WTC11 (cell line): Measurements from ENCODE around the gene SHBG. TPM values are rescaled to one million over a fixed set of nuclear protein-coding genes. Genes with fewer than 3 reads are reported as not detected.
A peak's percentile ranks its signal among the peaks of the same experiment; 100 is the strongest.

Experiments used
- ATAC-seq: fragments of 200-7000 bp; cut with Tn5 transposase; 2 replicates; pipeline ENCODE4 v1.10.0; 2021; ENCODE audit warnings: mild to moderate bottlenecking, moderate library complexity
- CTCF ChIA-PET: fragments of 300-600 bp; sonication (Branson Sonifier 250); formaldehyde crosslinking; loops from one replicate; lab custom pipeline; 2021; ENCODE audit warnings: antibody characterized with exemption; lab: Charles Lee
- POLR2A ChIA-PET: fragments of 350-600 bp; sonication (Branson Sonifier 250); formaldehyde crosslinking; loops from one replicate; lab custom pipeline; 2021; ENCODE audit warnings: antibody characterized with exemption; lab: Charles Lee
- DNase-seq: peaks from one replicate; pipeline ENCODE4 v3.0.0; 2021; ENCODE audit warnings: low spot score
- H3K27ac Mint-ChIP-seq: 2 replicates; pipeline ENCODE4 v1.8.0; 2021; ENCODE audit warnings: mixed read lengths
- H3K27me3 Mint-ChIP-seq: 2 replicates; pipeline ENCODE4 v1.8.0; 2021; ENCODE audit warnings: low read depth, mild to moderate bottlenecking, moderate library complexity, mixed read lengths
- H3K36me3 Mint-ChIP-seq: 2 replicates; pipeline ENCODE4 v1.8.0; 2021; ENCODE audit warnings: mixed read lengths
- H3K4me1 Mint-ChIP-seq: 2 replicates; pipeline ENCODE4 v1.8.0; 2022; ENCODE audit warnings: mixed read lengths
- H3K4me3 Mint-ChIP-seq: 2 replicates; pipeline ENCODE4 v1.8.0; 2021; ENCODE audit warnings: mild to moderate bottlenecking, moderate library complexity, mixed read lengths
- H3K9me3 Mint-ChIP-seq: 2 replicates; pipeline ENCODE4 v1.8.0; 2021; ENCODE audit warnings: mixed read lengths
- ETV6 ChIP-seq: sonication (generic); formaldehyde crosslinking; IDR thresholded peaks from 2 replicates; pipeline ENCODE4 v1.8.1; 2022; ENCODE audit warnings: mild to moderate bottlenecking, missing genetic modification reagents
- FOXJ3 ChIP-seq: sonication (generic); formaldehyde crosslinking; IDR thresholded peaks from 2 replicates; pipeline ENCODE4 v1.9.0; 2021; ENCODE audit warnings: missing genetic modification reagents, mild to moderate bottlenecking, borderline replicate concordance
- HMGA2 ChIP-seq: fragments of 250-450 bp; sonication (Bioruptor Pico); IDR thresholded peaks from 2 replicates; pipeline ENCODE4 v1.4.0; 2021; ENCODE audit warnings: mild to moderate bottlenecking, moderate library complexity
- NFATC4 ChIP-seq: fragments of 250-450 bp; sonication (Bioruptor Pico); IDR thresholded peaks from 2 replicates; pipeline ENCODE4 v1.9.0; 2021; ENCODE audit warnings: mild to moderate bottlenecking
- PRRX2 ChIP-seq: fragments of 250-450 bp; sonication (Bioruptor Pico); IDR thresholded peaks from 2 replicates; pipeline ENCODE4 v1.8.0; 2021; ENCODE audit warnings: mild to moderate bottlenecking
- TEAD4 ChIP-seq: sonication (generic); formaldehyde crosslinking; IDR thresholded peaks from 2 replicates; pipeline ENCODE4 v1.8.0; 2022; ENCODE audit warnings: mild to moderate bottlenecking, missing genetic modification reagents
- ZBTB21 ChIP-seq: sonication (generic); formaldehyde crosslinking; IDR thresholded peaks from 2 replicates; pipeline ENCODE4 v1.8.1; 2023; ENCODE audit warnings: mild to moderate bottlenecking, missing genetic modification reagents, borderline replicate concordance
- ZNF219 ChIP-seq: sonication (generic); formaldehyde crosslinking; IDR thresholded peaks from 2 replicates; pipeline ENCODE4 v1.8.0; 2023; ENCODE audit warnings: missing genetic modification reagents, mild to moderate bottlenecking, borderline replicate concordance
- total RNA-seq: library from RNA; stranded (reverse); gene quantifications from 3 replicates; pipeline ENCODE4 v1.2.3, GENCODE V29; 2021
- TF ChIP-seq, protein P1 (sequence below): sonication (generic); formaldehyde crosslinking; conservative IDR thresholded peaks from 2 replicates; pipeline ENCODE4 v1.8.1; 2023; ENCODE audit warnings: mild to moderate bottlenecking, low read depth, missing genetic modification reagents, moderate library complexity
- TF ChIP-seq, protein P2 (sequence below): sonication (generic); formaldehyde crosslinking; IDR thresholded peaks from 2 replicates; pipeline ENCODE4 v1.8.0; 2023; ENCODE audit warnings: missing genetic modification reagents, mild to moderate bottlenecking, borderline replicate concordance
- TF ChIP-seq, protein P3 (sequence below): sonication (generic); formaldehyde crosslinking; IDR thresholded peaks from 2 replicates; pipeline ENCODE4 v1.8.1; 2022; ENCODE audit warnings: low read depth, missing genetic modification reagents, borderline replicate concordance
- TF ChIP-seq, protein P4 (sequence below): sonication (generic); formaldehyde crosslinking; IDR thresholded peaks from 2 replicates; pipeline ENCODE4 v1.8.0; 2022; ENCODE audit warnings: mild to moderate bottlenecking, missing genetic modification reagents
- TF ChIP-seq, protein P5 (sequence below): fragments of 250-450 bp; sonication (Bioruptor Pico); IDR thresholded peaks from 2 replicates; pipeline ENCODE4 v1.9.0; 2021; ENCODE audit warnings: mild to moderate bottlenecking
- TF ChIP-seq, protein P6 (sequence below): sonication (generic); formaldehyde crosslinking; IDR thresholded peaks from 2 replicates; pipeline ENCODE4 v1.8.1; 2022; ENCODE audit warnings: mild to moderate bottlenecking, moderate library complexity, missing genetic modification reagents
- TF ChIP-seq, protein P7 (sequence below): sonication (generic); formaldehyde crosslinking; IDR thresholded peaks from 2 replicates; pipeline ENCODE4 v1.8.1; 2022; ENCODE audit warnings: missing genetic modification reagents, borderline replicate concordance
- TF ChIP-seq, protein P8 (sequence below): fragments of 250-450 bp; sonication (Bioruptor Pico); IDR thresholded peaks from 2 replicates; pipeline ENCODE4 v1.8.0; 2021; ENCODE audit warnings: mild to moderate bottlenecking

The SHBG gene
- total RNA-seq, 1 experiment from 2014 or later, result 0.83 TPM

DNA sequence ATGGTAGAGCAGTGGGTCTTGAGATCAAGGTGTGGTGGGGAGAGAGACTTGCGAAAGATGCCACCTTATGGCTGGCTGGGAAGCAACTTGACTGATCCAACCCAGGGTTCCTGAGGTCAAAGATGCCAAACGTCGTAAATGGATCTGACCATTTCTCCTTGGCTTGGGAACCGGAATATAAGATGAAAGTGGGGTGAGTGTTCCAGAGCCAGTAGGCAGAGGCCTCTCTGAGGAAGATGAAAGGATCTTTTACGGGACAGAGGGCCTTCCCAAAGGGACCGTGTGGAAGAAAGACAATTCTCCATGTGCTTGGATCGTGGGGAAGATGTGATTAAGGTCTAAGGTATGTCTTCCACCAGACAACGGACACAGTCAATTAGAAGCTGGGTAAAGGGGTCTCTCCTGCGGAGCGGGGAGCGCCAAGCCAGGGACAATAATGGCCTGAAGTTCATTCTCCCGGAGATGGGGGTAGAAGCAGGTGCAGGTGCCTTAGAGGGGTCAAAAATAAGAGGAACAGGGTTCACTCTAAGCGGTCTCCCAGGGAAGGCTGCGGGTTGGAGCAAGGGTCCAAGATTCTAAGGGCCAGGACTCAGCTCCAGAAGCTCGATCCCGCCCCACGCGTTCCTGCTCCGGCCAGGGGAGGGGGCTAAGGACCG, 16.0 kb upstream of the SHBG start:
- no peaks in the 10 kb centered on the region for H3K27me3 Mint-ChIP-seq
- DNase-seq (no peak), ATAC-seq (no peak)
- H3K27ac Mint-ChIP-seq, result peak overlapping the region; percentile 87
- ChIA-PET CTCF (interaction anchor here (0.7 to 3.5 kb wide), 18 partner anchors 14 to 376 kb away, joined by 3 to 47 read pairs (median 8); partner anchors contain the start of genes ATP1B2, DNAH2, MPDU1 and SAT2), POLR2A (interaction anchor here (0.8 to 2.8 kb wide), 5 partner anchors 14 to 73 kb away, joined by 3 to 31 read pairs (median 4); partner anchors contain the start of genes ATP1B2, MPDU1, SAT2 and TP53)
- peaks cover 22% of the 10 kb centered on the region for H3K4me1 Mint-ChIP-seq
- peaks cover 6% of the 10 kb centered on the region; the same call in 1 of the 2 replicates for H3K36me3 Mint-ChIP-seq
- no peaks in the 10 kb centered on the region for H3K9me3 Mint-ChIP-seq
- H3K4me3 Mint-ChIP-seq, result peak overlapping the region; percentile 83
- TF ChIP-seq, protein P1, sequence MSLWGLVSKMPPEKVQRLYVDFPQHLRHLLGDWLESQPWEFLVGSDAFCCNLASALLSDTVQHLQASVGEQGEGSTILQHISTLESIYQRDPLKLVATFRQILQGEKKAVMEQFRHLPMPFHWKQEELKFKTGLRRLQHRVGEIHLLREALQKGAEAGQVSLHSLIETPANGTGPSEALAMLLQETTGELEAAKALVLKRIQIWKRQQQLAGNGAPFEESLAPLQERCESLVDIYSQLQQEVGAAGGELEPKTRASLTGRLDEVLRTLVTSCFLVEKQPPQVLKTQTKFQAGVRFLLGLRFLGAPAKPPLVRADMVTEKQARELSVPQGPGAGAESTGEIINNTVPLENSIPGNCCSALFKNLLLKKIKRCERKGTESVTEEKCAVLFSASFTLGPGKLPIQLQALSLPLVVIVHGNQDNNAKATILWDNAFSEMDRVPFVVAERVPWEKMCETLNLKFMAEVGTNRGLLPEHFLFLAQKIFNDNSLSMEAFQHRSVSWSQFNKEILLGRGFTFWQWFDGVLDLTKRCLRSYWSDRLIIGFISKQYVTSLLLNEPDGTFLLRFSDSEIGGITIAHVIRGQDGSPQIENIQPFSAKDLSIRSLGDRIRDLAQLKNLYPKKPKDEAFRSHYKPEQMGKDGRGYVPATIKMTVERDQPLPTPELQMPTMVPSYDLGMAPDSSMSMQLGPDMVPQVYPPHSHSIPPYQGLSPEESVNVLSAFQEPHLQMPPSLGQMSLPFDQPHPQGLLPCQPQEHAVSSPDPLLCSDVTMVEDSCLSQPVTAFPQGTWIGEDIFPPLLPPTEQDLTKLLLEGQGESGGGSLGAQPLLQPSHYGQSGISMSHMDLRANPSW, result no peak
- TF ChIP-seq ETV6 (CRISPR knock-in tag) (no peak), TEAD4 (CRISPR knock-in tag) (no peak), ZBTB21 (CRISPR knock-in tag) (no peak), HMGA2 (no peak), PRRX2 (CRISPR knock-in tag) (no peak), ZNF219 (CRISPR knock-in tag) (no peak), NFATC4 (CRISPR knock-in tag) (no peak), FOXJ3 (CRISPR knock-in tag) (no peak)
- TF ChIP-seq, protein P2, sequence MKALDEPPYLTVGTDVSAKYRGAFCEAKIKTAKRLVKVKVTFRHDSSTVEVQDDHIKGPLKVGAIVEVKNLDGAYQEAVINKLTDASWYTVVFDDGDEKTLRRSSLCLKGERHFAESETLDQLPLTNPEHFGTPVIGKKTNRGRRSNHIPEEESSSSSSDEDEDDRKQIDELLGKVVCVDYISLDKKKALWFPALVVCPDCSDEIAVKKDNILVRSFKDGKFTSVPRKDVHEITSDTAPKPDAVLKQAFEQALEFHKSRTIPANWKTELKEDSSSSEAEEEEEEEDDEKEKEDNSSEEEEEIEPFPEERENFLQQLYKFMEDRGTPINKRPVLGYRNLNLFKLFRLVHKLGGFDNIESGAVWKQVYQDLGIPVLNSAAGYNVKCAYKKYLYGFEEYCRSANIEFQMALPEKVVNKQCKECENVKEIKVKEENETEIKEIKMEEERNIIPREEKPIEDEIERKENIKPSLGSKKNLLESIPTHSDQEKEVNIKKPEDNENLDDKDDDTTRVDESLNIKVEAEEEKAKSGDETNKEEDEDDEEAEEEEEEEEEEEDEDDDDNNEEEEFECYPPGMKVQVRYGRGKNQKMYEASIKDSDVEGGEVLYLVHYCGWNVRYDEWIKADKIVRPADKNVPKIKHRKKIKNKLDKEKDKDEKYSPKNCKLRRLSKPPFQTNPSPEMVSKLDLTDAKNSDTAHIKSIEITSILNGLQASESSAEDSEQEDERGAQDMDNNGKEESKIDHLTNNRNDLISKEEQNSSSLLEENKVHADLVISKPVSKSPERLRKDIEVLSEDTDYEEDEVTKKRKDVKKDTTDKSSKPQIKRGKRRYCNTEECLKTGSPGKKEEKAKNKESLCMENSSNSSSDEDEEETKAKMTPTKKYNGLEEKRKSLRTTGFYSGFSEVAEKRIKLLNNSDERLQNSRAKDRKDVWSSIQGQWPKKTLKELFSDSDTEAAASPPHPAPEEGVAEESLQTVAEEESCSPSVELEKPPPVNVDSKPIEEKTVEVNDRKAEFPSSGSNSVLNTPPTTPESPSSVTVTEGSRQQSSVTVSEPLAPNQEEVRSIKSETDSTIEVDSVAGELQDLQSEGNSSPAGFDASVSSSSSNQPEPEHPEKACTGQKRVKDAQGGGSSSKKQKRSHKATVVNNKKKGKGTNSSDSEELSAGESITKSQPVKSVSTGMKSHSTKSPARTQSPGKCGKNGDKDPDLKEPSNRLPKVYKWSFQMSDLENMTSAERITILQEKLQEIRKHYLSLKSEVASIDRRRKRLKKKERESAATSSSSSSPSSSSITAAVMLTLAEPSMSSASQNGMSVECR, result no peak
- TF ChIP-seq, protein P3, sequence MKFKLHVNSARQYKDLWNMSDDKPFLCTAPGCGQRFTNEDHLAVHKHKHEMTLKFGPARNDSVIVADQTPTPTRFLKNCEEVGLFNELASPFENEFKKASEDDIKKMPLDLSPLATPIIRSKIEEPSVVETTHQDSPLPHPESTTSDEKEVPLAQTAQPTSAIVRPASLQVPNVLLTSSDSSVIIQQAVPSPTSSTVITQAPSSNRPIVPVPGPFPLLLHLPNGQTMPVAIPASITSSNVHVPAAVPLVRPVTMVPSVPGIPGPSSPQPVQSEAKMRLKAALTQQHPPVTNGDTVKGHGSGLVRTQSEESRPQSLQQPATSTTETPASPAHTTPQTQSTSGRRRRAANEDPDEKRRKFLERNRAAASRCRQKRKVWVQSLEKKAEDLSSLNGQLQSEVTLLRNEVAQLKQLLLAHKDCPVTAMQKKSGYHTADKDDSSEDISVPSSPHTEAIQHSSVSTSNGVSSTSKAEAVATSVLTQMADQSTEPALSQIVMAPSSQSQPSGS (CRISPR knock-in tag), result no peak
- TF ChIP-seq, protein P4, sequence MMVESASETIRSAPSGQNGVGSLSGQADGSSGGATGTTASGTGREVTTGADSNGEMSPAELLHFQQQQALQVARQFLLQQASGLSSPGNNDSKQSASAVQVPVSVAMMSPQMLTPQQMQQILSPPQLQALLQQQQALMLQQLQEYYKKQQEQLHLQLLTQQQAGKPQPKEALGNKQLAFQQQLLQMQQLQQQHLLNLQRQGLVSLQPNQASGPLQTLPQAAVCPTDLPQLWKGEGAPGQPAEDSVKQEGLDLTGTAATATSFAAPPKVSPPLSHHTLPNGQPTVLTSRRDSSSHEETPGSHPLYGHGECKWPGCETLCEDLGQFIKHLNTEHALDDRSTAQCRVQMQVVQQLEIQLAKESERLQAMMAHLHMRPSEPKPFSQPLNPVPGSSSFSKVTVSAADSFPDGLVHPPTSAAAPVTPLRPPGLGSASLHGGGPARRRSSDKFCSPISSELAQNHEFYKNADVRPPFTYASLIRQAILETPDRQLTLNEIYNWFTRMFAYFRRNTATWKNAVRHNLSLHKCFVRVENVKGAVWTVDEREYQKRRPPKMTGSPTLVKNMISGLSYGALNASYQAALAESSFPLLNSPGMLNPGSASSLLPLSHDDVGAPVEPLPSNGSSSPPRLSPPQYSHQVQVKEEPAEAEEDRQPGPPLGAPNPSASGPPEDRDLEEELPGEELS (CRISPR knock-in tag), result no peak
- TF ChIP-seq, protein P5, sequence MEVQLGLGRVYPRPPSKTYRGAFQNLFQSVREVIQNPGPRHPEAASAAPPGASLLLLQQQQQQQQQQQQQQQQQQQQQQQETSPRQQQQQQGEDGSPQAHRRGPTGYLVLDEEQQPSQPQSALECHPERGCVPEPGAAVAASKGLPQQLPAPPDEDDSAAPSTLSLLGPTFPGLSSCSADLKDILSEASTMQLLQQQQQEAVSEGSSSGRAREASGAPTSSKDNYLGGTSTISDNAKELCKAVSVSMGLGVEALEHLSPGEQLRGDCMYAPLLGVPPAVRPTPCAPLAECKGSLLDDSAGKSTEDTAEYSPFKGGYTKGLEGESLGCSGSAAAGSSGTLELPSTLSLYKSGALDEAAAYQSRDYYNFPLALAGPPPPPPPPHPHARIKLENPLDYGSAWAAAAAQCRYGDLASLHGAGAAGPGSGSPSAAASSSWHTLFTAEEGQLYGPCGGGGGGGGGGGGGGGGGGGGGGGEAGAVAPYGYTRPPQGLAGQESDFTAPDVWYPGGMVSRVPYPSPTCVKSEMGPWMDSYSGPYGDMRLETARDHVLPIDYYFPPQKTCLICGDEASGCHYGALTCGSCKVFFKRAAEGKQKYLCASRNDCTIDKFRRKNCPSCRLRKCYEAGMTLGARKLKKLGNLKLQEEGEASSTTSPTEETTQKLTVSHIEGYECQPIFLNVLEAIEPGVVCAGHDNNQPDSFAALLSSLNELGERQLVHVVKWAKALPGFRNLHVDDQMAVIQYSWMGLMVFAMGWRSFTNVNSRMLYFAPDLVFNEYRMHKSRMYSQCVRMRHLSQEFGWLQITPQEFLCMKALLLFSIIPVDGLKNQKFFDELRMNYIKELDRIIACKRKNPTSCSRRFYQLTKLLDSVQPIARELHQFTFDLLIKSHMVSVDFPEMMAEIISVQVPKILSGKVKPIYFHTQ (CRISPR knock-in tag), result no peak
- TF ChIP-seq, protein P6, sequence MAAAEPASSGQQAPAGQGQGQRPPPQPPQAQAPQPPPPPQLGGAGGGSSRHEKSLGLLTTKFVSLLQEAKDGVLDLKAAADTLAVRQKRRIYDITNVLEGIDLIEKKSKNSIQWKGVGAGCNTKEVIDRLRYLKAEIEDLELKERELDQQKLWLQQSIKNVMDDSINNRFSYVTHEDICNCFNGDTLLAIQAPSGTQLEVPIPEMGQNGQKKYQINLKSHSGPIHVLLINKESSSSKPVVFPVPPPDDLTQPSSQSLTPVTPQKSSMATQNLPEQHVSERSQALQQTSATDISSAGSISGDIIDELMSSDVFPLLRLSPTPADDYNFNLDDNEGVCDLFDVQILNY (CRISPR knock-in tag), result no peak
- TF ChIP-seq, protein P7, sequence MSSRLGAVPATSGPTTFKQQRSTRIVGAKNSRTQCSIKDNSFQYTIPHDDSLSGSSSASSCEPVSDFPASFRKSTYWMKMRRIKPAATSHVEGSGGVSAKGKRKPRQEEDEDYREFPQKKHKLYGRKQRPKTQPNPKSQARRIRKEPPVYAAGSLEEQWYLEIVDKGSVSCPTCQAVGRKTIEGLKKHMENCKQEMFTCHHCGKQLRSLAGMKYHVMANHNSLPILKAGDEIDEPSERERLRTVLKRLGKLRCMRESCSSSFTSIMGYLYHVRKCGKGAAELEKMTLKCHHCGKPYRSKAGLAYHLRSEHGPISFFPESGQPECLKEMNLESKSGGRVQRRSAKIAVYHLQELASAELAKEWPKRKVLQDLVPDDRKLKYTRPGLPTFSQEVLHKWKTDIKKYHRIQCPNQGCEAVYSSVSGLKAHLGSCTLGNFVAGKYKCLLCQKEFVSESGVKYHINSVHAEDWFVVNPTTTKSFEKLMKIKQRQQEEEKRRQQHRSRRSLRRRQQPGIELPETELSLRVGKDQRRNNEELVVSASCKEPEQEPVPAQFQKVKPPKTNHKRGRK, result no peak
- TF ChIP-seq, protein P8, sequence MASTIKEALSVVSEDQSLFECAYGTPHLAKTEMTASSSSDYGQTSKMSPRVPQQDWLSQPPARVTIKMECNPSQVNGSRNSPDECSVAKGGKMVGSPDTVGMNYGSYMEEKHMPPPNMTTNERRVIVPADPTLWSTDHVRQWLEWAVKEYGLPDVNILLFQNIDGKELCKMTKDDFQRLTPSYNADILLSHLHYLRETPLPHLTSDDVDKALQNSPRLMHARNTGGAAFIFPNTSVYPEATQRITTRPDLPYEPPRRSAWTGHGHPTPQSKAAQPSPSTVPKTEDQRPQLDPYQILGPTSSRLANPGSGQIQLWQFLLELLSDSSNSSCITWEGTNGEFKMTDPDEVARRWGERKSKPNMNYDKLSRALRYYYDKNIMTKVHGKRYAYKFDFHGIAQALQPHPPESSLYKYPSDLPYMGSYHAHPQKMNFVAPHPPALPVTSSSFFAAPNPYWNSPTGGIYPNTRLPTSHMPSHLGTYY (CRISPR knock-in tag), result no peak
